GM12873 (cell line): Measurements from ENCODE around the gene GH2.
"Not testable (repeated sequence)": the region's sequence is repeated elsewhere in the genome, so short reads cannot be mapped to it uniquely, and the experiment has no call there.

Experiments
- CTCF ChIP-seq: IDR thresholded peaks from 2 replicates; pipeline ENCODE4 v1.5.1; 2012; ENCODE audit warnings: low read depth, mild to moderate bottlenecking, moderate library complexity, low read length, control low read depth; ENCODE audit not compliant: insufficient read depth; ENCODE audit errors: missing control alignments

Gene GH2

GRCh38 chr17:63914471-63914870 is 32.7 kb upstream of the GH2 start:
- TF ChIP-seq CTCF: no peak

- TF ChIP-seq CTCF: peak; percentile 78
Measured at GRCh38 chr17:63911657-63912100, 29.9 kb upstream of the GH2 start.

- TF ChIP-seq CTCF: no peak
Measured at GRCh38 chr17:63911041-63911635, 29.4 kb upstream of the GH2 start, which contains the start of gene CSHL1. CSHL1 (minus strand) TSS chr17:63911258; CDS start chr17:63911196, 62 bp downstream.

GRCh38 chr17:63910096-63910495 is 28.4 kb upstream of the GH2 start:
- TF ChIP-seq CTCF: no peak

- peak; percentile 39 for TF ChIP-seq CTCF
Measured at GRCh38 chr17:63907161-63907778, 25.5 kb upstream of the GH2 start.

GRCh38 chr17:63903787-63904201 is 22.1 kb upstream of the GH2 start:
- peak; percentile 28 for TF ChIP-seq CTCF

- TF ChIP-seq CTCF: not testable (repeated sequence)
Measured at GRCh38 chr17:63896524-63897354, 15.0 kb upstream of the GH2 start, which contains the start of gene CSH1. CSH1 (minus strand) TSS chr17:63896574; CDS start chr17:63896511, 63 bp downstream.
